D341Med (cell line): Measurements from ENCODE around the gene PKNOX1.
"Not testable (repeated sequence)": the region's sequence is repeated elsewhere in the genome, so short reads cannot be mapped to it uniquely, and the experiment has no call there.

Experiments
- DNase-seq: peaks from one replicate; pipeline ENCODE4 v3.0.0; 2012; ENCODE audit warnings: low spot score

Gene PKNOX1

GRCh38 chr21:42951193-42951592 lies 23.2 kb upstream of the PKNOX1 start:
- not testable (repeated sequence) for DNase-seq

DNA sequence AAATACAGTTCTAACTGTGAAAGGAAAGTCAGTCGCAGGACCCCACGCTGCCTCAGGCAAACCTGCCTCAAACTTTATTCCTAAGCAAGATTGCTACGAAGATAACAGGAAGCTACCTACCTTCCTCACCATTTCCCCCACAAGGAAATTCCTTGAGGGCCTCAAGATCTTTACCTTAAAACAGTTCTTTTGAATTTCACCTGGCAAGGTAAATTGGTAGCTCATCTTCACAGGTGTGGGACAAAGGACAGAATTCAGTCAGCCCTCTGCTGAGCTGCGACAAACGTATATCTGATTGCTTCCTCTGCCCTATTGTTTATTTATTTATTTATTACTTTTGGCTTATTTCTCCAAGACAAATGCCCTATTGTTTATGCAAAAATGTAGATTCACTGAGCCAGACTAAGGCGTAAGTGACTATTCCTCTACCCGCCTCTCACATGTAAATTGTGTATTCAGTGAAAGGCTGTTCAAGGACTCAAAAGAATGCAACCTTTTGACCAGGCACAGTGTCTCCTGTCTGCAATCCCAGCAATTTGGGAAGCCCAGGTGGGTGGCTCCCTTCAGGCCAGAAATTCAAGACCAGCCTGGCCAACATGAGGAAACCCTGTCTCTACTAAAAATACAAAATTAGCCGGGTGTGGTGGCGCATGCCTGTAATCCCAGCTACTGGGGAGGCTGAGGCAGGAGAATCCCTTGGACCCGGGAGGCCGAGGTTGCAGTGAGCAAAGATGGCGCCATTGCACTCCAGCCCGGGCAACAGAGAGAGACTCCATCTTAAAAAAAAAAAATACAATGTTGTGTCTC lies 17.3 kb upstream of the PKNOX1 start:
- DNase-seq: no peak

GRCh38 chr21:42958122-42958521 lies 16.2 kb upstream of the PKNOX1 start:
- DNase-seq: not testable (repeated sequence)

- no peak for DNase-seq
Measured at GRCh38 chr21:42959728-42960127, 14.6 kb upstream of the PKNOX1 start.

GRCh38 chr21:42962380-42963007 lies 11.9 kb upstream of the PKNOX1 start:
- no peak for DNase-seq

DNA sequence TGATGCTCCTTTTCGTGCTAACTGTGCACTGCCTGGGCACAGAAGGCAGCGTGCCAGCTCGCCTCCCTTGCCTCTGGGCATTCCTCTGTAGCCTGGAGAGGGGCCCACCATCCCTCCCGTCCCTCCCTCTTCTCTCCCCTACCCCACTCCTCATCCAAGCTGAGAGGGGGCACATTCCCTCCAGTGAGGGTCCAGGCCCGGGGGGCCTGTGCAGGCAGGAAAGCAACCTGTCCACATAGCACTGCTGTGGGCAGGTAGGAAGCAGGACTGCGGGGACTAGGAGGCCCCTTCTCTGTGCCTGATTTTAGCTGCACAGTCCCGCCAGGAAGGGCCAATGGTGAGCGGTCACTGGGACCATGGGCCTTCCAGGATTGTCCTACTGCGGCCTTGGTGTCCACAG lies 10.3 kb upstream of the PKNOX1 start:
- no peak for DNase-seq

- no peak for DNase-seq
Measured at GRCh38 chr21:42964546-42965210, 9.7 kb upstream of the PKNOX1 start.

DNA sequence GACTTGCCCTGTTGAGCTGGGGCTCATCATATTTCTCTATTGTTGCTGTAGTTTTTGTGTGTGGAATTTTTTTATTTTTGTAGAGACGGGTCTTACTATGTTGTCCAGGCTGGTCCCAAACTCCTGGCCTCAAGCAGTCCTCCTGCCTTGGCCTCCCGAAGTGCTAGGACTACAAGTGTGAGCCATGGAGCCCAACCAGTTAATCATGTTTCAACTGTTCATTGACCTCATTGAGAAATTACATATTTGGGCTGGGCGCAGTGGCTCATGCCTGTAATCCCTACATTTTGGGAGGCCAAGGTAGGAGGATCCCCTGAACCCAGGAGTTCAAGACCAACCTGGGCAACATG lies 9.2 kb upstream of the PKNOX1 start:
- no peak for DNase-seq

DNA sequence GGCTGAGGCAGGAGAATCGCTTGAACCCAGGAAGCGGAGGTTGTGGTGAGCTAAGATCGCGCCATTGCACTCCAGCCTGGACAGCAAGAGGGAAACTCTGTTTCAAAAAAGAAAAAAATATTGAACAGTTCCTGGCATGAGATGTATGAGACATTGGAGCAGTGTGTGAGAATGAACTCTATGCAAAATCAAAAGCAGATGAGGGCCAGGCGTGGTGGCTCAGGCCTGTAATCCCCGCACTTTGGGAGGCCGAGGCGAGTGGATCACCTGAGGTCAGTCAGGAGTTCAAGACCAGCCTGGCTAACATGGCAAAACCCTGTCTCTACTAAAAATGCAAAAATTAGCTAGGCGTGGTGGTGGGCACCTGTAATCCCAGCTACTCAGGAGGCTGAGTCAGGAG lies 6.7 kb upstream of the PKNOX1 start:
- DNase-seq: not testable (repeated sequence)

- DNase-seq: no peak
Measured at GRCh38 chr21:42969193-42969600, 5.2 kb upstream of the PKNOX1 start.

- no peak for DNase-seq
Measured at GRCh38 chr21:42970946-42971653, 3.3 kb upstream of the PKNOX1 start.

DNA sequence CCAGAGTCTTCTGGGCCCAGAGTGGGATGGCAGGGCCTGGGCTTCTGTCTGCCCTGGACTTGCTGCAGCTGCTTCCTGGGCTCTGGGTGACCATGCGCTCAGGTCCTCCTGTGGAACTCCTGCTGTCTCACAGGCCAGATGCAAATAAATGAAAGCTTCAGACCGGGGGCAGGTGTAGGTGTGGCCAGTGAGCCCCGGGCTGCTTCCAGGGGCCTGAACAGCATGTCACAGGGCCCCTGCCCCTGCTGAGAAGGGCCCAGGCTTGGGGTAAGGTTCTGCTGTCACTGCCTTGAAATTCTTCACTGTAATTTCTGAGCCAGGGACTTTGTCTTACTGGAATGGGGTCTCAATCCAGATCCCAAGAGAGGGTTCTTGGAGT lies 2.5 kb upstream of the PKNOX1 start:
- no peak for DNase-seq

- no peak for DNase-seq
Measured at GRCh38 chr21:42973309-42973990, 912 bp upstream of the PKNOX1 start.

DNA sequence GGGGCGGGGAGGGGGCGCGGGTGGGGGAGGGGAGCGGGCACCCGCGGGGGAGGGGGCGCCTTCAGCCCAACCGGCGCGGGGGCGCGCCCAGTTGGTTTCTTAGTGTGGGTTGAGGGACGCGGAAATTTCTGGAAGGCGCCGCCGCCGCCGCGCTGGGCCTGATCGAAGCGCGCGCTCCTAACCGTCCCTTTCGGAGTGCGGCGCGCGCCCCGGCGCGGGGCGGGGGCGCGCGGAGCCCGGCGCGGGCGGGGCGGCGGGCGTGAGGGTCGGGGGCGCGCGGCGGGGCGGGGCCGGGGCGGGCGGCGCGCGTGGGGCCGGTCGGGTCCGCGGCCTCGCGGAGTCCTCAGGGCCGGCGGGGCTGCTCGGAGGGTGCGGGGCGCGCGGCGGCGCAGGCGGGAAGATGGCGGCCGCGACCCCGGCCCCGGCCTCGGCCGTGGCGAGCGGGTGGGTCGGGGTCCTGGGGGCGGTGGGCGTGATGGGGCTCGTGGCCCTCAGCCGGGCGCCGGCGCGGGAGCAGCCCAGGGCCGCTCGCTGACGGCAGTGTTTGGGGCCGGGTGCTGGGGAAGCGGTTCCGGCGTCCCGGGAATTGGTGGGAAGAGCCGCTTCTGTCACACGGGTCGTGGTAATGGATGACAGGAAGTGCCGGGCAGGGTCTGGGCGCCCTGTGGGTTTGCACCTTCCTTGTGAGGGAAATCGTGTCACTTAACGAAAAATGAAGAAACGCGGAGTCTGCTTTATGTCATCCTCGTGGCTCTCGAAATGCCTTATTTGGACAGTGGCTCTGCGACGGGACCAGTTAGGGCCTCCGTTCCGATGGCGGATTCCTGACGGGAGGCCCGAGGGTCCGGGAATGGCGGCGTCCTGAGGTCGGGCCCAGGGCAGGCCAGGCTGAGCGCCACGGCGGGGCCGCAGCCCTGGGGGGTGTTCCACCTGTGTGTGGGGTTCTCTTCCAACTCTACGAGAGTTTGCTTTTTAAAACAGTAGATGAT lies 764 bp downstream of the PKNOX1 start:
- DNase-seq: peak; percentile 94

- no peak for DNase-seq
Measured at GRCh38 chr21:42975886-42976608, 1.7 kb downstream of the PKNOX1 start.

DNA sequence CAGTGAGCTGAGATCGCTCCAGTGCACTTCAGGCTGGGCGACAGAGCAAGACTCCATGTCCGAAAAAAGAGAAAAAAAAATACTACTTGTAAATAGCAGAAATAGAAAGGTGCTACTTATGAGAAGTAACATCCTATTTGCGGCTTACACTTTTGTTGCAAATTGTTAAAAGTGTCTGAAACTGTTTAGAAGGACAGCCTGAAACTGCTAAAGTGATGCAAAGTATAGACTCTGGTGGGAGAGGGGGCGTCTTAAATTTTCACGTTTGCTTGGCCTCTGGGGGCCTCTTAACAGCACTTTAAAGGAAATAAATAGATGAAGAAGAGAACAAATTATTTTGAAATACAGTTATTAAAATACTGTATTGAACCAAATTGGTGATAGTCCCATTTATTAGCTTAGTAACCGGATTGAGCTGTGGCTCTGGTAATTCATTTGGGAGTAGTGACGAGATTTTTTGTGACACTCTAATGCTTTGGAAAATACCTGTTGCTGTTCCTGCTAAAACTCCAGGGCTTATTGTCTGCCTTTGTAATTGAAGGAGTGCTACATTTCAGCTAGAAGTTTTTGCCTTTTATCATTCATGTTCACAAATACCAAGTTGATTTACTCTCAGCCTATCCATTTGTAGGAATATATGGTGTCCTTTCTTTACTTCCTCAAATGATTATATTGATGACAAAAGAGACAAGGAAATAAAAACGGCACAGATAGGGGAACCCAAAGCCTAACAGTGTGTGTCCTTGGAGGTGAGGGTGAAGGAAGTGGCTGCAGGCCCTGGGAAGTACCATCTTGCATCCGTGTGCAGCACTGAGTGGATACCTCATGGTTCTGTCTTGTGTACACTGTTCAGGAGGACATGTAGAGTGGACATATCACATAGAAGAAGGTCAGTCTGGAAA lies 6.2 kb downstream of the PKNOX1 start:
- DNase-seq: no peak

GRCh38 chr21:42981214-42981523 lies 6.8 kb downstream of the PKNOX1 start:
- DNase-seq: peak; percentile 59

- DNase-seq: no peak
Measured at GRCh38 chr21:42981862-42982261, 7.5 kb downstream of the PKNOX1 start.

DNA sequence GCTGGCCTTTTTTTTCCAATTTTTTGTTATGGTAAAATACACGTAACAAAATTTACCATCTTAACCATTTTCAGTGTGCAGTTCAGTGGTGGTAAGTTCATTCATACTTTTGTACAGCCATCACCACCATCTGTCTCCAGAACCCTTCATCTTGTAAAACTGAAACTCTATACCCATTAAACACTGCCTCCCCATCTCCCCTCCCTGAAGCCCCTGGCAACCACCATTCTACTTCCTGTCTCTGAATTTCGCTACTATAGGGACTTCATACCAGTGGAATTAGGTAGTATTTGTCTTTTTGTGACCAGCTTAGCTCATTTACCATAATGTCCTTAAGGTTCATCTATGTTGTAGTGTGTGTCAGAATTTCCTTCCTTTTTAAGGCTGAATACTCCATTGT lies 8.7 kb downstream of the PKNOX1 start:
- DNase-seq: no peak
